ENCODE measurements around the gene COL6A6.

The COL6A6 gene, protein sequence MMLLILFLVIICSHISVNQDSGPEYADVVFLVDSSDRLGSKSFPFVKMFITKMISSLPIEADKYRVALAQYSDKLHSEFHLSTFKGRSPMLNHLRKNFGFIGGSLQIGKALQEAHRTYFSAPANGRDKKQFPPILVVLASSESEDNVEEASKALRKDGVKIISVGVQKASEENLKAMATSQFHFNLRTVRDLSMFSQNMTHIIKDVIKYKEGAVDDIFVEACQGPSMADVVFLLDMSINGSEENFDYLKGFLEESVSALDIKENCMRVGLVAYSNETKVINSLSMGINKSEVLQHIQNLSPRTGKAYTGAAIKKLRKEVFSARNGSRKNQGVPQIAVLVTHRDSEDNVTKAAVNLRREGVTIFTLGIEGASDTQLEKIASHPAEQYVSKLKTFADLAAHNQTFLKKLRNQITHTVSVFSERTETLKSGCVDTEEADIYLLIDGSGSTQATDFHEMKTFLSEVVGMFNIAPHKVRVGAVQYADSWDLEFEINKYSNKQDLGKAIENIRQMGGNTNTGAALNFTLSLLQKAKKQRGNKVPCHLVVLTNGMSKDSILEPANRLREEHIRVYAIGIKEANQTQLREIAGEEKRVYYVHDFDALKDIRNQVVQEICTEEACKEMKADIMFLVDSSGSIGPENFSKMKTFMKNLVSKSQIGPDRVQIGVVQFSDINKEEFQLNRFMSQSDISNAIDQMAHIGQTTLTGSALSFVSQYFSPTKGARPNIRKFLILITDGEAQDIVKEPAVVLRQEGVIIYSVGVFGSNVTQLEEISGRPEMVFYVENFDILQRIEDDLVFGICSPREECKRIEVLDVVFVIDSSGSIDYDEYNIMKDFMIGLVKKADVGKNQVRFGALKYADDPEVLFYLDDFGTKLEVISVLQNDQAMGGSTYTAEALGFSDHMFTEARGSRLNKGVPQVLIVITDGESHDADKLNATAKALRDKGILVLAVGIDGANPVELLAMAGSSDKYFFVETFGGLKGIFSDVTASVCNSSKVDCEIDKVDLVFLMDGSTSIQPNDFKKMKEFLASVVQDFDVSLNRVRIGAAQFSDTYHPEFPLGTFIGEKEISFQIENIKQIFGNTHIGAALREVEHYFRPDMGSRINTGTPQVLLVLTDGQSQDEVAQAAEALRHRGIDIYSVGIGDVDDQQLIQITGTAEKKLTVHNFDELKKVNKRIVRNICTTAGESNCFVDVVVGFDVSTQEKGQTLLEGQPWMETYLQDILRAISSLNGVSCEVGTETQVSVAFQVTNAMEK (N-terminal part only)

DNA sequence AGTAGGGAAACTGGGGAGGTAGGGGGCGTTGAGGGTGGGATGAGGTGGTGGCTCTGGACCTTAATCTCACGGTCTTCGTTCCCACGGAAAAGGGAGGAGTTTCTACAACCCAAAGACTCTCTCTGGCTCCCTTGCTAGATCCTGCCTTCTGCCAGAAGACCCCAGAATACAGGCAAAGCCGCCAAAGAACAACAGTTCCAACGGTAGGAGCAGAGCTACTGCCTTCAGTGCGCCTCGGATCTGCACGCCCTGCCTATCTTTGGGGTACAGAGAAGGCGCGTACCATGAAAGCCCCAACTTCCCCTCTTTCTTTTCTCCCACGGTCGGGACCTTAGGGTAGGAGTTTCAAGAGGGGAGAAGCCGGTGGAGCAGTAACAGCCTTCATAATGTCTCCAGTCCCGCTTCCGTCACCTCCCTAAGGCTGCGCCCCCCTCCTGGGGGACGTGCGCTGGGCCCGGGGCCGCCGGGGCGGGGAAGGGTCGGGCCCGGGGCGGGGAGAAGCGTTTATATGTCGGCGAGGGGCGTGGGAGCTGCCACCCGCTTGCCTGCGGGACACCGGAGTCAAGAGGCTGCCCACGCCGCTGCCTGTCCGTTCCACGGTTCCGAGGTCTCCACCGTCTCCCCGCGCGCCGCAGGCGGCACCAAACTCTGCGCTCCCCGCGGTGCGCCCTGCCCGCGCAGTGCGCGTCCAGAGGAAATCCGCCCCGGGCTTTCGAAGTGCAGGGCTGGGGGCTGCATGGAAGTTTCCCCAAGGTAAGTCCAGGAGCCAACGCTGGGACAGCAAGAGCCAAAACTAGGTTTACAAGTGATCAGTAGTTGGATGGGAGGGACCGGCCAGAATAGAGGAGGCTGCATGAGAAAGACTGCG is at the start of gene COL6A6:
Gene COL6A6 (plus strand): TSS at position 533 of the 868 bp plus-strand sequence. CDS start 43,188 bp downstream, outside the sequence.
- no peak for DNase-seq

DNA sequence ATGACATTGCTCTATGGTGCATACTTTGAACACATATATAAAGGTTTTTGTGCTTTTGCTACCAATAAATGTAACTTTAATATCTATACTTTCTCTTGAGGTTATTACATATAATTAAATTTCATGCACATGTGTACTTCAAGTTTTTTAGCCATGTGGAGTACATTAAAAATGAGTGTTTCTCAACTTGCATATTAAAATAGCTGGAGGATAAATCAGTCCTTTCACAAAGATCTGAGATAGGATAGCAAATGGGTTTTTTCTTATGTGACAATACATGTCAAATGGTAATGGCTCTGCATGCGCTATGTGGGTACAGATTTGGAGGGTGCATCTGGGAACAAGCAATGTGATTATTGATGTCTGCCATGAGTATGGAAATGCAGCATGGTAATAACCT is 48.7 kb upstream of the COL6A6 start:
- DNase-seq, result no peak

DNA sequence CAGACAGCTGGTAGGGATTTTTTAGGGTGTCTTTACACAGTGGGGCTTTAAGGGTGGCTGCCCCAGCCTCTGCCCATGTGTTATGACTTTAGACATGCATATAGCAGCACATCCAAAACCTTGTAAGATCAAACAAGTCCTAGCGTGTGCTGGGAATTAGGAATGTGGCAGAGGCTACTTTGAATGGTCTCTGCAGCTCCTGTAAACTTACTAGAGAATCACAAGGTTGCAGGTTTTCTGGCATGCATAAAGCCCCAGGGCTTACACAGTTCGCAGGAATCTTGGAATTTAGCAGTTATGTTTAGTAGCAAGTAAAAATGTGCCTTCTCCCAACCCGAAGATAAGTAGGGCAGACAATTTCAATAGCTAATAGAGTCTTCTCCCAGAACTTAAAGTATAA is 46.9 kb upstream of the COL6A6 start:
- no peak for DNase-seq

DNA sequence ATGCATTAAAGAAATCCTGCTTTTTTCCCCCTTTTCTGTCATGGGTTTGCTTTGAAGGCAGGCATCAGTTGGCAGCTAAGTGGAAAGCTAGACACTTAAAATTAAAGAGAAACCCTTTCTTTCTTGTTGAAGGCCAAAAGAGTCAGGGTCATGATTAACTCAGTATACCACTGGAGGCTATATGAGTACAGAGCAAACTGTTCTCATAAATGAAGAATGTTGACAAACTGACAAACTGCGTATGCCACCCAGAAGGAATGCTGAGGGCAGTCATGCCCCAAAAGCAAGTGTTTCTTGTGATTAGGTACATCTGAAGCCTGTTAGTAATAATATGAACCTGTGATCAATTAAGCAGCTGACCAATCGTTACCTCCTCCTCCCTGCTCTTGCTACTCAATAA is 43.6 kb upstream of the COL6A6 start:
- DNase-seq, result no peak

DNA sequence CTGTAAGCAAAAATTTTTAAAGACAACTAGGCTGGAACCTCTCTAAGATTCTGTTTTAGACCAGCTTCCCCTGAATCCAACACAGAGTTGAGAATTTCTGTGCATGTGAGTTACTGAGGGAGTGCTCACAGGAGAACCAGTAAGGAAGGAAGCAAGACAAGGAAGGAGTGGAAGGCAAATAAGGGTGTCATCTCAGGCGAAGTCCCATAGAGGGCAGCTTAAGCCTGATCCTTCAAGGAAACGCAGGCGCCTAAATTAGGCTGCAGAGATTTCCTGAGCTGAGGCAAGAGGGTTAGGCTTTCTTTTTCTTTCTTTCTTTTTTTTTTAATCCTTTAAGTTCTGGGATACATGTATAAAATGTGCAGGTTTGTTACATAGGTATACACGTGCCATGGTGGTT is 36.2 kb upstream of the COL6A6 start:
- DNase-seq, result no peak

DNA sequence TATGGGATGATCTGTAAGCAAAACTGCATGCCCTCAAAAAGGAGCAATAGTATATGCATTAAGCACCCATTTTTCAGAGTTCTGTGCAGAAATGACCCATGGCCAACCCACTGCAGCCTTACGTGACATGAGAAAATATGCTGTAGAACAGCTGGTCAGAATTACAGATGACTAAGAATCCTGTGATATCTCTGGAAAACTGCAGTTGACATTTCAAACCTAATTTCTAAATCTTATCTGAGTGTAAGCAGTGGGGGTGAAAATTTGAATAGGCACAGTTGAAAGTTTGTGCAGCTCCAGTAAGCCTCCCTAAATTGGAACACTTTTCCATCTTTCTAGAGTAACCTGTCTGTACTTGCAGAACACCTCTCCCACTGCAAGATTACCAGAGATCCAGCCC is 28.7 kb upstream of the COL6A6 start:
- DNase-seq, result no peak

DNA sequence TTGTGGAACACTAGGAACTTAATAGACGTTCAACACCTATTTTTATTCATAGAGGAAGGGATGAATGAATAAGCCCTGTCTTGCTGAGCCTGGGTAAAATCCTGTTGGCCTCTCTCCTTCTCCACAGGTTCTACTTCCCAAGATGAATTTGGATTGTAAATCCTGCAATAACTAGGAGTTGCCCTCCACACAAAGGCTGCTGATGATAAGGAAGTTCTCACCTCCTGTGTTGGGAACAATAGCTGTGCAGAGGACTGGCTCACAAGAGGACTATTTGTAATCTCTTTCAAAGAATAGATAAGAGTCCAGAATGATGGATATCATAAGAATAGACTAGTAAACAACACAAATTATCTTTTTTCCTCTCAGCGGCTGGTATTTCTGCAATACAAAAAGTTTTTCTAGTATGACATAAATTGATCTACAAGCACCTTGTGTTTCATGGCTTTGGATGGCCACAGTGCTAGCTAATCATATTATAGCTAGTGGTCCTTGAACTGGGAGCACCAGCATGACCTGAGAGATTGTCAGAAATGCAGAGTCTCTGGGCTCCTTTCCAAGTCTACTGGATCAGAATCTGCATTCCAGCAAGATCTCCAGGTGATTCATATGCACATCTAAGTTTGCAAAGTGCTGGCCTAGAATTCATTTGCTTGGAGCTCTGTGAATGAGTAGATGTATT is 28.1 kb upstream of the COL6A6 start:
- no peak for DNase-seq

DNA sequence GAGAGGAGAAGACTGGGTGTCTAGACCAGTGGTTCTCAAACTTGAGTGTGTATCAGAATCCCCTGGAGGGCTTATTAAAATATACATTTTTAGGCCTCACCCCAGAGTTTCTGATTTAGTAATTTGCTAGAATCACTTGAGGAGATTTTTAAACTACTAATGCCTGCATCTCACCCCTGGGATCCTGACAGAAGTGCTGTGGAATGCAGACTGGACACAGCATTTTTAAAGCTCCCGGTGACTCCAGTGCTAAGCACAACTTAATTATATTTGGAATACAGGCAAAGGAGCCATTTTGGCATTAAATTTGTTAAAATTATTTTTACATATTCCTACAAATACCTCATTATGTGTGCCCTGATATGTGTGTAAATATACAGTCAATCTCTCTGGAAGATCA is 26.7 kb upstream of the COL6A6 start:
- DNase-seq, result no peak

DNA sequence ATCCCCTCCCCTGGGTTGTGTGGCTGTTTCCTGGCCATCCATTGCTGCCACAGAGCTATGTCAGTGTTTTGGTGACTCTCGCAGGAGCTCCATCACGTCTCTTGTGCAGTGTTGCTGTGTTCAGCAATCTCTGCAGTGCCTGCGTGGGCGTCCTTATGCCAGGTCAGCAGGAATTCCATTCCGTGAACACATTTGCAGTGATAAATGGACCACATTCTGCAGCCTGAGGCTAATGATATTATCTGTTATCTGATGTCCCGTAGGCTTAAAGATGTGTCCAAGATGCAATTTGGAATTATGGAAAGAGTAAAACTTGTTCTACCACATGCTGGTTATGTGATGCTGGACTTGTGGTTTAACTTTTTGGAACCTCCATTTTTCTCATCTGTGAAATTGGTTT is 25.5 kb upstream of the COL6A6 start:
- DNase-seq, result no peak

DNA sequence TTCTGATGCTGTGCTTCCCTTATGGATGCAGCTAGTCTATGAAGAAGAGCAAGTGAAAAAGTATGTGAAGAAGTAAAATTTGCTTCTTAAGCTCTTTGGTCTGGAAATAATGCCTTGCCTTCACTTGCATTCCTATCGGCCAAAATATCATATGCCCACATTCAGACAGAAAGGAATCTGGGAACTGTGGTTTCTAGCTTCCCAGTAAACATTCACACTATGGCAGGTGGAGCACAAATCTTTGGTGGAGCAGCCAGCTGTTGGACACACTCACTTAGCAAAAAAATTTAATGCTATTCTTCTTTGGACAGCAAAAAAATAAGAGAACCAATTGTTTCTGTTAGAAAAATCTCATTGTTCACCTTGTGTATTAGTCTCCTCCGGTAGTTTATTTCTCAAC is 12.3 kb upstream of the COL6A6 start:
- DNase-seq, result no peak

DNA sequence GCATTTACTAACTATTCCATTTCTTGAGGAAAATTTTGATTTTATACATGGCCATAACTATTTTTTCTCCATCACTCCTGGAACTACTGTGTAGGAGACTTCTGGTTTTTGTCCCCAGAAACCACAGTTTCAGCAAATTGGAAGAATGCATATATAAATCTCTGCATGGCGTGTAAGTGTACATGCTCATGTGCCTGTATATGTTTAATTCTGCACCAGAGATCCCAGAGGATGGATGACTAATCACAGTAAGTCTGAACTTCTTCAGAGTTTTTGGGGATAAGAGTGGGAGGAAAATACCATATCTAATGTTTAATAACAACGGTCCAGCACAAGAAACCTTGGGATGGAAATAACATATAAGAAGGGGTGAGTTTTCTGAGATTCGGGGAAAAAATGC is 10.9 kb upstream of the COL6A6 start:
- DNase-seq, result no peak

DNA sequence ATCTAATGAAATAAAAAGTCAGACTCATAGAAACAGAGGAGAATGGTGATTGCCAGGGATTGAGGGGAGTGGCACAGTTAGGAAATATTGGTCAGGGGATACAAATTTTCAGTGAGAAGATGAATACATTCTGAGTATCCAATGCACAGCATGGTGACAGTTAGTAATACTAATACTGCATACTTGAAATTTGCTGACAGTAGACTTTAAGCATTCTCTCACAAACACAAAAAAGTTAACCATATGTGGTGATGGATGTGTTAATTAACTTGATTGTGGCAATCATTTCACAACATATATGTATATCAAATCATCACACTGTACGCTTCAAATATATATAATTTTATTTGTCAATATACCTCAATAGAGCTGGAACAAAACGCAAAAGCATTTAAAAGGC is 9.2 kb upstream of the COL6A6 start:
- no peak for DNase-seq

DNA sequence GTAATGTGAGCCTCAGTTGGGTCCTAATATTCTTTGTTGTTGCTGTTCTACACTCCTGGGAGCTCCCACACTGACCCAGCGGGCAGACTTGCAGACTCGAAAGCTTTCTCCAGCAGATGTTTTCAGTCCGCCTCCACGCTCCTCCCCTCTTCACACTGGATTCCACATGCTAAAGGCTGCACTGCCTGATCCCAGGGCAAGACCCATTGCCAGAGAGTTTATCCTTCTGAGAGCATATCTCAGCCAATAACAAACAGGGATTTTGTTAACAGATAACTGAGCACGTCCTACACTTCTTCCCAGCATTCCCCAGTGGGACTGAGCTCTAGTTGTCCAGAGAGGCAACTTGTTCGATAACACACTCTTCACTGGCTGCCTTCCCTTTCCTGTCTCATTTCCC is 8.0 kb upstream of the COL6A6 start:
- no peak for DNase-seq

DNA sequence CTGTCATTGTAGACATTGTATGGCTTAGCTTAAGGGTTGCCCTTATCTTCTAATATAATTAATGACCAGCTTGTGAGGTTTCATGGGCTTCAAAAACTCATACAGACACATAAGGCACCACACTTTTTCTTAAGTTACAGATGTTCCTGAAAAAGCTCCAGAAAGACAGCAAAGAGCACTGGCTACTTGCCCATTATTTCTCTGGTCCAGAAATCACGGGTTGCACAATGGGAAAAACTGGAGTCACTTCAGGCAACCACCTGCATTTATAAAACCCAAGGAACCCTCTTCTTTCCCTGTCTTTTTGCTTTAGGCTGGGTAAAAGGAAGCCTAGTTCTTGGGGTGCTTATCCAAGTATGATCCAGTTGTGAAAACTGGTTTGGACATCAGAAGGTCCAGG is 2.3 kb upstream of the COL6A6 start:
- DNase-seq, result no peak

DNA sequence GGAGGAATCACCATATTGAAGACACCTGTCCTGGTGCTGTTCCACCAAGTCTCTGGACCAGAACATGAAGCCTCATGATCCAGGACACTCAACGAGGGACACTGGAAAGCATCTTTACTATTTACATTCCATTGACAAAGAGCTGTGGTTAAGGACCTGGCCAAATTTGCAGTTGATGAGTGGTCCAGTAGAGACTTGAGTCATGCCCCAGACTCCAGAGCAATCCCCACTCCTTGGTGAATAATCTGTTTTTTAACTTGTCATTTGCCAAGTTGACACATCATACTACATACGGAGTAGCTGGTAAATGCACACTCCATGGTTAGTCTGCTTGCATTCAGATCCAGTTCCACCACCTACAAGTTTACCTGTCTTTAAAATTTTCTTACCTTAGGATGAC is 1.2 kb upstream of the COL6A6 start:
- no peak for DNase-seq

DNA sequence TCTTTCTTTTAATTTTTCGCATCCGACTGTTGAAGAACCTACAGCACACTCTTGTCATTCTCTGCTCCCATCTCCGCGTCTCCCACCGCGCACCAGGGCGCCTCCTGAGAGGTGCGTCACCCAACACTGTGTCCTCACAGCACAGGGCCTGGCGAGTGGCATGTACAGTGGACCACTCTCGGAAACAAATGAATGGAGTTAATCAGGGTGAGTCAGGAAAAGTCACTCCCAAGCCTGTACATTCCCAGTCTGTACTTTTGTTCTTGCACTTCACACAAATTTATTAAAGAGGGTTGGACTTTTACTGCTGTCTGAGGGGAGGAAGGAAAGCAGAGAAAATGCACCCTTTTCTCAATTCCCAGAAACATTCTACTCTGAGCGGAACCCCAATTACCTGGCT is 625 bp downstream of the COL6A6 start:
- DNase-seq, result no peak

DNA sequence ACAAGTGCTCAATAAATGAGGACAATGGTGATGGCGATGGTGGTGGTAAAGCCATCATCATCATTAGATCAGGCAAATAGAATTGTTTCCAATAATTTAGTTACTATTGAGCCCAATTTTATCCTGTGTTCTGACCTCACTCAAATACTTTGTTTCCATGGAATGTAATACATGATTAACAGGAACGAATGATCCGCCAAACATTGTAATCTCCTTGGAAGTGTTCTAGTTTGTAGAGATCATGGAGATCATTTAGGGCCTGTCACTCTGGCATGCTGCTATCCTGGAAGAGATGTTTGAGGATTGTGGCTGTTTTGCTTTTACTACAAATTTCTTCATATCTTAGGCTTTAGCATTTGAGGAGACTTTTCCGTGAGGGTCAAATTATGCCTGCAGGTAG is 2.8 kb downstream of the COL6A6 start:
- no peak for DNase-seq

DNA sequence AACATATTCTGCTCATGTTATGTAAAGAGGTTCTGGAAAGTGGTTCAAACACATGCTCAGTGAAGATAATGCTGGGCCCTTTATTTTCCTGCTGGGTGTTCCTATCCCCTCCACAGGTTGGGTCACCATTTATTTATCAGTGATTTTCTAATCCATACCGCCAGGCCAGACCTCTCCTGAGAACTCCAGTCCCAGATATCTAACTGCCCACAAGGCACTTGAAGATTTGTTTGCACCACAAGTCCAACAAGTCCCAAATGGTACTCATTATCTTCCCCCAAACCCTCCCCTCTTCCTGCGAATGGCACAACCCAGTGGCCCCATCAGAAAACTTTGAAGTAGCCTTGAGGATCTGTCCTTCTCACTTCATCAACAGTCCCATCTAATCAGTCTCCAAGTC is 5.4 kb downstream of the COL6A6 start:
- no peak for DNase-seq

DNA sequence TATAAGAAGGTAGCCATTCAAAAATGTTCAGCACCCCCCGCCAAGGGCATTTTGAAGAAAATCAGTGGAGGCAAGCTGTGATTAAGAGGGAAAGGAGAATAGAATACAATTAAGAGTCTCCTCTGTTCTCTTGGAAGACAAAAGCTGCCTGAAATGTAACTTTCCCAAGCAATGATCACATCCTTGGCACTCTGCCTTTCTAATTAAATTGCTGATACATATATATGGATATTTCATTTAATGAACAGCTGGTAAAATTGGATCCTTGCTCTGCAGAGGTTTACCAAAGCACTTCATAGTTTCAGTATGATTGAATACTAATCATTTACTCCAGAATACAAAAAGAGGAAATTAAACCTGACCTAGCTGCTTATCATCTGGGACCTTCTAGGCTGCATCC is 10.4 kb downstream of the COL6A6 start:
- DNase-seq, result no peak

DNA sequence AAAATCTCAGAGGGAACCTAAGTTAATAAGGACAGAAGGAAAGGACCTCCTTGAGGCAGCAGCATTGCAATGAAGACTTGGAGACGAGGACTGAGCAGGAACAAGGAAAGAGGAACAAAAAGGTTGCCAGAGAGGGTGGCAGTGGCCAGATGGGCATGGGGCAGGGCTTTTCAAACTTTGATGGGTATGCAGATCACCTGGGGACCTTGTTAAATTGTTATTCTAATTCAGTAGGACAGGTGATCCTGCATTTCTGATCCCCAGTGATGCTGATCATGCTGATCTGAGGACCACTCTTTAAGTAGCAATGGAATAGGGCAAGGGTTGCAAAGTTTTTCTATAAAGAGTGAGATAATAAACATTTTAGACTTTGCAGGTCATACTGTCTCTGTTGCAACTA is 11.1 kb downstream of the COL6A6 start:
- DNase-seq, result no peak

DNA sequence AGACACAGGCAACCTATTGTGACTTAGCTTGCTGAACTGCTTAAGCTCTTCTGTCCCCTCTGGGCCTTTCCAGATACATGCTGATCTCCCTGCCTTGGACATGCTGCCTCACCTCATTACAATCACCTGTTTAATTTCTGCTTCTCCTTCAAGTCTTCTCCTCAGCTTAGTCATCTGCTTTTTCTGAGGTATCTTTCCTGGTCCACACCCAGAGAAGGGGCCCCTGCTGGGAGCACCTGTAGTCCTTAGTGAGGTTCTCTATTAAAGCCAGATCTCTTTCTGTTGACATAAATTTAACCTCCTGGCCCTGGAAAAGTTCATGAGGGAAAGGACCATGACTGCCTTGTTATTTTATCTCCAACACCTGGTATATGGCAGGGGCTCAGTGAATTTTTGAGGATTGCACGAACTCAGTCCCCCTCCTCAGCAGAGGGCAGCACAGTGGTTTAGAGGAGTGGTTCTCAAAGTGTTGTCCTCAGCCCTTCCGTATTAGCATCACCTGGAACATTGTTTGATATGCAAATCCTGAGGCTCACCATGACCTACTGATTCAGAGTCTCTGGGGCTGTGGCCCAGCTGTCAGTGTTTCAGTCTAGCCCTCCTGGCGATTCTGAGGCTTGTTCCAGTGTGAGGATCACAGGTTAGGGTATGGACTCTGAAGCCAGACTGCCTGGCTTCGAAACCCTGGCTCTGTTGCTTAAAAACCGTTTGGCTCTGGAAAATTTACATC is 12.7 kb downstream of the COL6A6 start:
- DNase-seq, result peak; percentile 30
